Adrenal gland (tissue), 5 donors: ENCODE results near the gene DNAL4.

Experiments used
- POLR2A ChIP-seq, 2 donors: fragments of 450-650 bp; IDR thresholded peaks; one replicate each; pipeline ENCODE4 v1.6.1; 2017; ENCODE audit warnings: antibody characterized with exemption in 2 of 2, mild to moderate bottlenecking in 2 of 2, moderate library complexity in 1 of 2
- TF ChIP-seq, protein P1 (sequence below), 6 experiments: fragments of 450-650 bp in 4 of 6; fragments of 200-600 bp in 2 of 6; sonication (generic) in 1 of 6; IDR thresholded peaks; 1 replicate in 5 of 6; 2 replicates in 1 of 6; pipeline versions ENCODE4 v1.5.1 to v1.8.0; 2016 to 2021; ENCODE audit warnings: antibody characterized with exemption in 6 of 6, mild to moderate bottlenecking in 2 of 6, moderate library complexity in 1 of 6
- donor health status: DM: no; HTN: no; CAD: no.

- TF ChIP-seq, protein P1, sequence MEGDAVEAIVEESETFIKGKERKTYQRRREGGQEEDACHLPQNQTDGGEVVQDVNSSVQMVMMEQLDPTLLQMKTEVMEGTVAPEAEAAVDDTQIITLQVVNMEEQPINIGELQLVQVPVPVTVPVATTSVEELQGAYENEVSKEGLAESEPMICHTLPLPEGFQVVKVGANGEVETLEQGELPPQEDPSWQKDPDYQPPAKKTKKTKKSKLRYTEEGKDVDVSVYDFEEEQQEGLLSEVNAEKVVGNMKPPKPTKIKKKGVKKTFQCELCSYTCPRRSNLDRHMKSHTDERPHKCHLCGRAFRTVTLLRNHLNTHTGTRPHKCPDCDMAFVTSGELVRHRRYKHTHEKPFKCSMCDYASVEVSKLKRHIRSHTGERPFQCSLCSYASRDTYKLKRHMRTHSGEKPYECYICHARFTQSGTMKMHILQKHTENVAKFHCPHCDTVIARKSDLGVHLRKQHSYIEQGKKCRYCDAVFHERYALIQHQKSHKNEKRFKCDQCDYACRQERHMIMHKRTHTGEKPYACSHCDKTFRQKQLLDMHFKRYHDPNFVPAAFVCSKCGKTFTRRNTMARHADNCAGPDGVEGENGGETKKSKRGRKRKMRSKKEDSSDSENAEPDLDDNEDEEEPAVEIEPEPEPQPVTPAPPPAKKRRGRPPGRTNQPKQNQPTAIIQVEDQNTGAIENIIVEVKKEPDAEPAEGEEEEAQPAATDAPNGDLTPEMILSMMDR (IDR thresholded peaks at IDR 0.05) = no peak
- no peak for TF ChIP-seq POLR2A (IDR thresholded peaks at IDR 0.05)
Measured at GRCh38 chr22:38795569-38795968, 1.6 kb upstream of the DNAL4 start.
